Measurements from ENCODE around the gene RASEF.

The RASEF gene

DNA sequence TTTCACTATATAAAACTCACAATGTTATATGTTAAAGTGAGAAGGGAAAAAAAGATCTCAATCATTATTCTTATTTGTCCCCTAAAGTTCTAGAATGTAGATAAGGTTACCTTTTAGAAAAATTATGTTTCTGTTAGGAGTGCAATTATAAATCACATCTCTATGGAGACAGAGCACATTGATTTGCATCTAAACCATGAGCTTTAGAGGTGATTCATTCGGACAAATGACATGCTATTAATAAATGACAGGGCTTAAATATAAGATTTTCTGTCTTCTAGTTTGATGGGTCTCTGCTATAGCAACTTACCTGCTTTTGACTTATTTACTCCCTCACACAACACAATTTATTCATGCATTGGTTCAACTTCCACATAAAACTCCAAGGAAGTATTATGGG is 39.8 kb downstream of the RASEF start:
- TF ChIP-seq NFIC (IDR thresholded peaks at IDR 0.05) (no peak), CREB1 (IDR thresholded peaks at IDR 0.05; ENCODE audit: low read depth) (no peak), EP300 (IDR thresholded peaks at IDR 0.05; ENCODE audit: borderline replicate concordance) (no peak), EGR1 (IDR thresholded peaks at IDR 0.05) (no peak), TAF1 (IDR thresholded peaks at IDR 0.05; ENCODE audit: low read depth) (no peak), TEAD4 (IDR thresholded peaks at IDR 0.05) (no peak), ZBTB7A (IDR thresholded peaks at IDR 0.05; ENCODE audit: low read depth) (no peak), CEBPB (IDR thresholded peaks at IDR 0.05) (no peak)
- TF ChIP-seq, protein P1, sequence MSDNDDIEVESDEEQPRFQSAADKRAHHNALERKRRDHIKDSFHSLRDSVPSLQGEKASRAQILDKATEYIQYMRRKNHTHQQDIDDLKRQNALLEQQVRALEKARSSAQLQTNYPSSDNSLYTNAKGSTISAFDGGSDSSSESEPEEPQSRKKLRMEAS (IDR thresholded peaks at IDR 0.05) = no peak
- TF ChIP-seq, protein P2, sequence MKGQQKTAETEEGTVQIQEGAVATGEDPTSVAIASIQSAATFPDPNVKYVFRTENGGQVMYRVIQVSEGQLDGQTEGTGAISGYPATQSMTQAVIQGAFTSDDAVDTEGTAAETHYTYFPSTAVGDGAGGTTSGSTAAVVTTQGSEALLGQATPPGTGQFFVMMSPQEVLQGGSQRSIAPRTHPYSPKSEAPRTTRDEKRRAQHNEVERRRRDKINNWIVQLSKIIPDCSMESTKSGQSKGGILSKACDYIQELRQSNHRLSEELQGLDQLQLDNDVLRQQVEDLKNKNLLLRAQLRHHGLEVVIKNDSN (IDR thresholded peaks at IDR 0.05) = no peak

- TF ChIP-seq YY1 (IDR thresholded peaks at IDR 0.05; ENCODE audit: low read depth) (no peak), TAF1 (IDR thresholded peaks at IDR 0.05; ENCODE audit: low read depth) (no peak), ZBTB7A (IDR thresholded peaks at IDR 0.05; ENCODE audit: low read depth) (no peak), CREB1 (IDR thresholded peaks at IDR 0.05; ENCODE audit: low read depth) (no peak), FOXM1 (IDR thresholded peaks at IDR 0.05; ENCODE audit: borderline replicate concordance, low read depth) (no peak), NFIC (IDR thresholded peaks at IDR 0.05) (no peak), EP300 (IDR thresholded peaks at IDR 0.05; ENCODE audit: borderline replicate concordance) (no peak), TEAD4 (IDR thresholded peaks at IDR 0.05) (no peak), TCF12 (IDR thresholded peaks at IDR 0.05; ENCODE audit: low read depth) (no peak), EGR1 (IDR thresholded peaks at IDR 0.05) (no peak), RAD21 (IDR thresholded peaks at IDR 0.05; ENCODE audit: low read depth) (no peak), CEBPB (IDR thresholded peaks at IDR 0.05) (no peak)
- TF ChIP-seq, protein P3, sequence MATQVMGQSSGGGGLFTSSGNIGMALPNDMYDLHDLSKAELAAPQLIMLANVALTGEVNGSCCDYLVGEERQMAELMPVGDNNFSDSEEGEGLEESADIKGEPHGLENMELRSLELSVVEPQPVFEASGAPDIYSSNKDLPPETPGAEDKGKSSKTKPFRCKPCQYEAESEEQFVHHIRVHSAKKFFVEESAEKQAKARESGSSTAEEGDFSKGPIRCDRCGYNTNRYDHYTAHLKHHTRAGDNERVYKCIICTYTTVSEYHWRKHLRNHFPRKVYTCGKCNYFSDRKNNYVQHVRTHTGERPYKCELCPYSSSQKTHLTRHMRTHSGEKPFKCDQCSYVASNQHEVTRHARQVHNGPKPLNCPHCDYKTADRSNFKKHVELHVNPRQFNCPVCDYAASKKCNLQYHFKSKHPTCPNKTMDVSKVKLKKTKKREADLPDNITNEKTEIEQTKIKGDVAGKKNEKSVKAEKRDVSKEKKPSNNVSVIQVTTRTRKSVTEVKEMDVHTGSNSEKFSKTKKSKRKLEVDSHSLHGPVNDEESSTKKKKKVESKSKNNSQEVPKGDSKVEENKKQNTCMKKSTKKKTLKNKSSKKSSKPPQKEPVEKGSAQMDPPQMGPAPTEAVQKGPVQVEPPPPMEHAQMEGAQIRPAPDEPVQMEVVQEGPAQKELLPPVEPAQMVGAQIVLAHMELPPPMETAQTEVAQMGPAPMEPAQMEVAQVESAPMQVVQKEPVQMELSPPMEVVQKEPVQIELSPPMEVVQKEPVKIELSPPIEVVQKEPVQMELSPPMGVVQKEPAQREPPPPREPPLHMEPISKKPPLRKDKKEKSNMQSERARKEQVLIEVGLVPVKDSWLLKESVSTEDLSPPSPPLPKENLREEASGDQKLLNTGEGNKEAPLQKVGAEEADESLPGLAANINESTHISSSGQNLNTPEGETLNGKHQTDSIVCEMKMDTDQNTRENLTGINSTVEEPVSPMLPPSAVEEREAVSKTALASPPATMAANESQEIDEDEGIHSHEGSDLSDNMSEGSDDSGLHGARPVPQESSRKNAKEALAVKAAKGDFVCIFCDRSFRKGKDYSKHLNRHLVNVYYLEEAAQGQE (IDR thresholded peaks at IDR 0.05; ENCODE audit: low read depth) = no peak
- TF ChIP-seq, protein P1 (IDR thresholded peaks at IDR 0.05) = no peak
- TF ChIP-seq, protein P2 (IDR thresholded peaks at IDR 0.05) = no peak
Observed at GRCh38 chr9:83020864-83021263, 42.1 kb downstream of the RASEF start.

DNA sequence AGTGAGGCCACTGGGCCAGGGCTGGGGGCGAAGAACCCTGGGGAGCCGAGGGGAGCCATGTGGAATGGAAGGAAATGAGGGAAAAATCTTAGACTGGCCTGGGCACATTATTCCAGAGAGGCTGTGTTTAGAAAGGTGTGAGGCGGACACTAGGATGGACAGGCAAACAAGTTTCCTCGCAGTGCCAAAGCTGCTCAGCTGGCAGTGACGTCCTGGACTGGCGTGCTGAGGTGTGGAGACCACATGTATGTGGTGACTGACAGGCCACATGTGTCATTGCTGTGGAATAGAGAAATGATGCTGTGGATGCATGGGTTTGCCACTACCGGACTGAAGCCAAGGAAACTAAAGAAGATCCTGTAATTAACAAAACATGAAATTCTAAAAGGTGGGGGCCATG is 42.6 kb downstream of the RASEF start:
- TF ChIP-seq NFIC (IDR thresholded peaks at IDR 0.05) (no peak), TAF1 (IDR thresholded peaks at IDR 0.05; ENCODE audit: low read depth) (no peak), FOXM1 (IDR thresholded peaks at IDR 0.05; ENCODE audit: borderline replicate concordance, low read depth) (no peak), EGR1 (IDR thresholded peaks at IDR 0.05) (no peak), YY1 (IDR thresholded peaks at IDR 0.05; ENCODE audit: low read depth) (no peak), RAD21 (IDR thresholded peaks at IDR 0.05; ENCODE audit: low read depth) (no peak), CEBPB (IDR thresholded peaks at IDR 0.05) (no peak)
- TF ChIP-seq, protein P2 (IDR thresholded peaks at IDR 0.05) = no peak
- TF ChIP-seq, protein P1 (IDR thresholded peaks at IDR 0.05) = no peak
- TF ChIP-seq, protein P3 (IDR thresholded peaks at IDR 0.05; ENCODE audit: low read depth) = no peak

DNA sequence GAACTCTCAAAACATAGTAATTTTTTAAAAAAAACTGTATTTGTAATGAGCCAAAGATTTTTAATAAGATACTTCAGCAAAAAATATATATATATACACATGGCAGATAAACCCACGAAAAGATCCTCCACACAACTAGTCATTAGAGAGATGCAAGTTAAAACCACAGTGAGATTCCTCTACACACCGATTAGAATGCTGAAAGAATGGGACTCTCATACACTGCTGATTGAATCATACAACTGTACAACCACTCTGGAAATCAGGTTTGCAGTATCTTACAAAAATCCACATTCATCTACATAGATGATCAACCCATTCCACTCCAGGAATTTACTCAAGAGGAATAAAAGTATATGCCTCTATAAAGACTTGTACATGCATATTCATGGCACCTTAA is 43.7 kb downstream of the RASEF start:
- TF ChIP-seq, protein P3 (IDR thresholded peaks at IDR 0.05; ENCODE audit: low read depth) = no peak
- TF ChIP-seq TAF1 (IDR thresholded peaks at IDR 0.05; ENCODE audit: low read depth) = no peak
- no peak for TF ChIP-seq EP300 (IDR thresholded peaks at IDR 0.05; ENCODE audit: borderline replicate concordance)
- TF ChIP-seq RAD21 (IDR thresholded peaks at IDR 0.05; ENCODE audit: low read depth) = no peak
- no peak for TF ChIP-seq EGR1 (IDR thresholded peaks at IDR 0.05)
- TF ChIP-seq, protein P1 (IDR thresholded peaks at IDR 0.05) = no peak
- no peak for TF ChIP-seq TEAD4 (IDR thresholded peaks at IDR 0.05)
